ENCODE results near the gene RACGAP1. TPM values are rescaled to one million over a fixed set of nuclear protein-coding genes. Genes with fewer than 3 reads are reported as not detected.

Gene RACGAP1
- total RNA-seq, 1 donor from 2014 or later = 42.1 TPM

DNA sequence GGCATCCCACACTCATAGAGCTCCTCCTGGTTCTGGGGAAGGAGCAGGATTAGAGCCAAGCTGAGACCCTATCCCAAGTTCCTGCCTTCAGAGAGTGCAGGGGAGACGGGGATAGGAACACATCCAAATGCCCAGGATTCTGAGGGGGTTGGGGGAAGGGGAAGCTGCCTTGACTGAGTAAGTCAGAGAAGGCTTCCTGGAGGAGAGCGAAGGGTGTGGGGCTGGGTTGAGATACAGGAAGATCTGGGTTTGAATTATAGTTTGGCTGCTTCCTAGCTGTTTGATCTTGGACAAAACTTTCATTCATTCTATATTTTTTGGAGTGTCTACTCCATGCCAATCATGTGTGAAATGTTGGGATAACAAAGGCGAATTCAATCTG, 82.8 kb downstream of the RACGAP1 start:
- Mint-ChIP-seq H3K4me1 (ENCODE audit: low read depth) (peaks cover 38% of the 10 kb centered on the region), H3K4me3 (ENCODE audit: low read depth) (no peak overlapping the region), H3K9me3 (ENCODE audit: low read depth) (no peaks in the 10 kb centered on the region), H3K36me3 (ENCODE audit: insufficient read depth) (no peaks in the 10 kb centered on the region), H3K27ac (no peak overlapping the region), H3K27me3 (peaks cover 36% of the 10 kb centered on the region)
- TF ChIP-seq, protein P1, sequence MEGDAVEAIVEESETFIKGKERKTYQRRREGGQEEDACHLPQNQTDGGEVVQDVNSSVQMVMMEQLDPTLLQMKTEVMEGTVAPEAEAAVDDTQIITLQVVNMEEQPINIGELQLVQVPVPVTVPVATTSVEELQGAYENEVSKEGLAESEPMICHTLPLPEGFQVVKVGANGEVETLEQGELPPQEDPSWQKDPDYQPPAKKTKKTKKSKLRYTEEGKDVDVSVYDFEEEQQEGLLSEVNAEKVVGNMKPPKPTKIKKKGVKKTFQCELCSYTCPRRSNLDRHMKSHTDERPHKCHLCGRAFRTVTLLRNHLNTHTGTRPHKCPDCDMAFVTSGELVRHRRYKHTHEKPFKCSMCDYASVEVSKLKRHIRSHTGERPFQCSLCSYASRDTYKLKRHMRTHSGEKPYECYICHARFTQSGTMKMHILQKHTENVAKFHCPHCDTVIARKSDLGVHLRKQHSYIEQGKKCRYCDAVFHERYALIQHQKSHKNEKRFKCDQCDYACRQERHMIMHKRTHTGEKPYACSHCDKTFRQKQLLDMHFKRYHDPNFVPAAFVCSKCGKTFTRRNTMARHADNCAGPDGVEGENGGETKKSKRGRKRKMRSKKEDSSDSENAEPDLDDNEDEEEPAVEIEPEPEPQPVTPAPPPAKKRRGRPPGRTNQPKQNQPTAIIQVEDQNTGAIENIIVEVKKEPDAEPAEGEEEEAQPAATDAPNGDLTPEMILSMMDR (IDR thresholded peaks at IDR 0.05; ENCODE audit: unreplicated experiment) = no peak
- DNase-seq (ENCODE audit: low spot score, unreplicated experiment) = no peak

DNA sequence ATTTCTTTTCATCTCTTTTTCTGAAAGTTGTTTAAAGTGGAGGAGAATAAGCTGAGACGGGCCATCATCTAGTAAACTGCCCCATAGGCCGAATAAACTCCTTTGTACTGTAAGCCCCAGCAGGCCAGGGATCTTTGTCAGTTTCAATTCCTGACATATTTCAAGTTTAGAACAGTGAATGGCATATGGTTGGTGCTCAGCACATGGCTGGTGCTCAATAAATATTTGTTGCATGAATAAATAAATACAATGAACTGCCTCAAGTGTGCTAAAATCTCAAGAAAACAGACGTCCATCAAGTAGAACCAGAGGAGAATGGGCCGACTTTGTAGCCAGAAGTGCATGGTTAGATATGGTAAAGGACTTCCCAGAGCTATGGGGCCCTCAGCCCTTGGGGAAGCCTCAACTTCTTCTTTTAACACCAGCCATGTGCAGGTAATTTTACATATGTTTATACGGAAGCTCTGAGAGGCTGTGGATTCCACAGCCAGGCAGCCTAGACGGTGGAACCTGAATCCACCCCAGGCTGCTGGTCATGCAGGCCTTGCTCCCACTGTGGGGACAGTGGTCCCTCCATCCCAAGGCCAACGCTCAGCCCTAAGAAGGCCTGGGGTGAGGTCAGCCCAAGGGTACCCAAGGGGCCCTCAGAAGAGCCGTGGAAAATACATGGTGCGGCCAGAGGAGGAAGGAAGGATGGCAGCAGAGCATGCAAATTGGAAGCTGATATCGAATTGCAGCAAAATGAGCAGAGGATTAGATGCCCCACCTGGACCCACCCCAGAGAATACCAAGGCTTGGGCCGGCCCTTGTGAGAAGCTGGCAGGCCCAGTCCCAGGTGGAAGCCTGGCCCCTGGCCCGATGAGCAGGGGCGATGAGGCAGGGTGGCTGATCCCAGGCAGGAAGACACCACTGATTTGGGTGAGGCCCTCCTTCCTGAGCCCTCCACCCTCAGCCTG, 83.5 kb downstream of the RACGAP1 start:
- no peak for DNase-seq (ENCODE audit: low spot score, unreplicated experiment)
- TF ChIP-seq, protein P1 (IDR thresholded peaks at IDR 0.05; ENCODE audit: unreplicated experiment) = no peak
- Mint-ChIP-seq H3K4me3 (ENCODE audit: low read depth) (no peak overlapping the region), H3K36me3 (ENCODE audit: insufficient read depth) (no peaks in the 10 kb centered on the region), H3K27me3 (peaks cover 34% of the 10 kb centered on the region), H3K4me1 (ENCODE audit: low read depth) (peaks cover 44% of the 10 kb centered on the region), H3K27ac (no peak overlapping the region), H3K9me3 (ENCODE audit: low read depth) (no peaks in the 10 kb centered on the region)

DNA sequence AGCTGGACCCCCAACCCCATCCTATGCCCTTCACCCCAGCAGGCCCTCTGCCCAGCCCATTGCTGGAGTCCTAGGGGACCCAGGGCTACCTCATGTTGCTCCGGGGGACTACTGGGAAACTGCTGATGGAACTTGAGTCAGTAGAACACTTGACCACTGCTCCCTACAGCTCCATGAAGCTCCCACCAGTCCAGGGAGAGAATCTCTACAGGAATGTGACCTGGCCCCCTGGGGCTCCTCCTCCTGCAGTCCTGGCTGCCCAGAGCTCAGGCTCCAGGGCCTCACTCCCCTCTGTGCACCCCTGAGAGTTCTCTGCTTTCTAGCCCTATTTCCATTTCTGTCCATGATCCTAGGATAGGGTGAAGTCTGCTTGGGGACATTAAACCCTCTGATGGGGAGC, 85.6 kb downstream of the RACGAP1 start:
- TF ChIP-seq, protein P1 (IDR thresholded peaks at IDR 0.05; ENCODE audit: unreplicated experiment) = no peak
- peaks cover 36% of the 10 kb centered on the region for H3K4me1 Mint-ChIP-seq (ENCODE audit: low read depth)
- no peak for DNase-seq (ENCODE audit: low spot score, unreplicated experiment)
- peaks cover 1% of the 10 kb centered on the region for H3K9me3 Mint-ChIP-seq (ENCODE audit: low read depth)
- H3K27ac Mint-ChIP-seq = no peak overlapping the region
- peaks cover 21% of the 10 kb centered on the region for H3K27me3 Mint-ChIP-seq
- H3K4me3 Mint-ChIP-seq (ENCODE audit: low read depth) = no peak overlapping the region
- H3K36me3 Mint-ChIP-seq (ENCODE audit: insufficient read depth) = no peaks in the 10 kb centered on the region

DNA sequence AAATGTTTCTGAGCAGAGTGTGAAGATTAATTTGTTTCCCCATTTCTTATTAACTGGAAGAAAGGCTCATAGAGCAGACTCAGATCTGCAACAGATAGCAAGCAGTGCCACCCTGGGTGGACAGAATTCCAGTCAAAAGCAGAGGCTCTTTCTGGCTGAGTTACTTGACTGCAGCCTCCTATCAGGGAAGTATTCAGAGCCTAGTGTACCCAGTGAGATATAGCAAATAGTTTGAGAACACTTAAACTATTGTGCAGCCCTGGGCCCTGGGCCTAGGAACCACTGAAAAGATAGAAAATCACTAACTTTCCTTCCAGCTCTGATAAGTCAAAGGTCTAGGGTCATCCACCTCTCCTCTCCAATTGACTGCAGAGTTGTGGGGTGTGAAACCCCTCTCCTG, 86.0 kb downstream of the RACGAP1 start:
- Mint-ChIP-seq H3K4me3 (ENCODE audit: low read depth) (no peak overlapping the region), H3K27me3 (peaks cover 17% of the 10 kb centered on the region), H3K9me3 (ENCODE audit: low read depth) (peaks cover 4% of the 10 kb centered on the region), H3K27ac (peak overlapping the region; percentile 79), H3K4me1 (ENCODE audit: low read depth) (peaks cover 34% of the 10 kb centered on the region), H3K36me3 (ENCODE audit: insufficient read depth) (no peaks in the 10 kb centered on the region)
- DNase-seq (ENCODE audit: low spot score, unreplicated experiment) = no peak
- TF ChIP-seq, protein P1 (IDR thresholded peaks at IDR 0.05; ENCODE audit: unreplicated experiment) = no peak

Other genes with a start within 250 kb of the RACGAP1 start
- 33.4 and 34.5 TPM in 2 replicates for gene NCKAP5L, start 197.1 kb downstream of the RACGAP1 start, total RNA-seq
- 6.1 and 7.3 TPM in 2 replicates for gene BCDIN3D, start 182.4 kb downstream of the RACGAP1 start, total RNA-seq
- not detected in 2 replicates for gene FAIM2, start 121.6 kb downstream of the RACGAP1 start, total RNA-seq
- gene AQP2, start 74.8 kb downstream of the RACGAP1 start, total RNA-seq = 0.29 and 1.0 TPM in 2 replicates
- 1.8 and 2.0 TPM in 2 replicates for gene AQP5, start 63.6 kb downstream of the RACGAP1 start, total RNA-seq
- gene AQP6, start 52.5 kb downstream of the RACGAP1 start, total RNA-seq = 0.29 TPM in 1 of 2 replicates, not detected in the other
- gene ASIC1, start 32.1 kb upstream of the RACGAP1 start, total RNA-seq = 5.2 and 5.7 TPM in 2 replicates
- 160 and 167 TPM in 2 replicates for gene SMARCD1, start 59.8 kb upstream of the RACGAP1 start, total RNA-seq
- 2.0 and 2.1 TPM in 2 replicates for gene GPD1, start 78.5 kb upstream of the RACGAP1 start, total RNA-seq
- gene COX14, start 86.7 kb upstream of the RACGAP1 start, total RNA-seq = 25.1 and 30.1 TPM in 2 replicates
- 66.5 and 69.1 TPM in 2 replicates for gene CERS5, start 141.9 kb upstream of the RACGAP1 start, total RNA-seq

Measured in progenitor cell of endocrine pancreas (in vitro differentiated cells).